ENCODE results near the gene MGAT4C.
"Not testable (repeated sequence)": the region's sequence is repeated elsewhere in the genome, so short reads cannot be mapped to it uniquely, and the experiment has no call there.

The MGAT4C gene

DNA sequence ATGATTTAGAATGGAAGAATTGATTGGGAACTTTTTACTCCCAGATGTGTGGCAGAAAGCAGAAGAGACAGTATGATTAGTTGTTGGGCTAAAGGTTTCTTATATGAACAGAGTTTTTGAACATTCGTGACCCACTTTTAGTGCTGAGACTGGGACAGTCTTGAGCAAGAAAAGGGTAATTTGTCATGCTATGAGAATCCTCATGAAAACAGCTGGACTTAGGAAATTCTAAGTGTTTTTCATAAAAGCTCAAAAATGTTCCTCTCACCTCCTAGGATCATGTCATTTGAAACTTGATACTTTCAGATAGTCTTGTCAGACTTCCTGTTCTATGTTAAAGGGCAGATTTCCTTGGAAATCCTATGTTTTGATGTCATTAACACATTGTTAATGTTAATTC, 86.1 kb downstream of the MGAT4C start:
- FAIRE-seq (no peak), DNase-seq (ENCODE audit: insufficient read length) (no peak)
- TF ChIP-seq TAF1 (IDR thresholded peaks at IDR 0.05; ENCODE audit: borderline replicate concordance, low read depth, low read length) (no peak), POLR2A (IDR thresholded peaks at IDR 0.05; ENCODE audit: low read depth, low read length) (no peak), POLR2AphosphoS5 (IDR thresholded peaks at IDR 0.05; ENCODE audit: low read depth, low read length) (no peak)

- DNase-seq (ENCODE audit: insufficient read length), result no peak
- no peak for FAIRE-seq
- TF ChIP-seq POLR2A (IDR thresholded peaks at IDR 0.05; ENCODE audit: low read depth, low read length) (no peak), TAF1 (IDR thresholded peaks at IDR 0.05; ENCODE audit: borderline replicate concordance, low read depth, low read length) (no peak), POLR2AphosphoS5 (IDR thresholded peaks at IDR 0.05; ENCODE audit: low read depth, low read length) (no peak)
These were observed 97.2 kb downstream of the MGAT4C start for GRCh38 chr12:86158956-86159355.

- FAIRE-seq (no peak), DNase-seq (ENCODE audit: insufficient read length) (no peak)
- no peak for TF ChIP-seq POLR2A (IDR thresholded peaks at IDR 0.05; ENCODE audit: low read depth, low read length)
- TF ChIP-seq POLR2AphosphoS5 (IDR thresholded peaks at IDR 0.05; ENCODE audit: low read depth, low read length), result no peak
- no peak for TF ChIP-seq TAF1 (IDR thresholded peaks at IDR 0.05; ENCODE audit: borderline replicate concordance, low read depth, low read length)
These were observed 101.6 kb downstream of the MGAT4C start for GRCh38 chr12:86154620-86155019.

- no peak for TF ChIP-seq TAF1 (IDR thresholded peaks at IDR 0.05; ENCODE audit: borderline replicate concordance, low read depth, low read length)
- TF ChIP-seq POLR2A (IDR thresholded peaks at IDR 0.05; ENCODE audit: low read depth, low read length), result no peak
- TF ChIP-seq POLR2AphosphoS5 (IDR thresholded peaks at IDR 0.05; ENCODE audit: low read depth, low read length), result no peak
- no peak for FAIRE-seq
- DNase-seq (ENCODE audit: insufficient read length), result no peak
These were observed 107.6 kb downstream of the MGAT4C start for GRCh38 chr12:86148612-86149011.

GRCh38 chr12:86148071-86148470, 108.1 kb downstream of the MGAT4C start:
- no peak for FAIRE-seq
- no peak for TF ChIP-seq TAF1 (IDR thresholded peaks at IDR 0.05; ENCODE audit: borderline replicate concordance, low read depth, low read length)
- no peak for TF ChIP-seq POLR2AphosphoS5 (IDR thresholded peaks at IDR 0.05; ENCODE audit: low read depth, low read length)
- no peak for TF ChIP-seq POLR2A (IDR thresholded peaks at IDR 0.05; ENCODE audit: low read depth, low read length)
- DNase-seq (ENCODE audit: insufficient read length), result no peak

- FAIRE-seq (no peak), DNase-seq (ENCODE audit: insufficient read length) (no peak)
- TF ChIP-seq POLR2A (IDR thresholded peaks at IDR 0.05; ENCODE audit: low read depth, low read length), result no peak
- no peak for TF ChIP-seq TAF1 (IDR thresholded peaks at IDR 0.05; ENCODE audit: borderline replicate concordance, low read depth, low read length)
- TF ChIP-seq POLR2AphosphoS5 (IDR thresholded peaks at IDR 0.05; ENCODE audit: low read depth, low read length), result no peak
These were observed 111.0 kb downstream of the MGAT4C start for GRCh38 chr12:86145156-86145555.

DNA sequence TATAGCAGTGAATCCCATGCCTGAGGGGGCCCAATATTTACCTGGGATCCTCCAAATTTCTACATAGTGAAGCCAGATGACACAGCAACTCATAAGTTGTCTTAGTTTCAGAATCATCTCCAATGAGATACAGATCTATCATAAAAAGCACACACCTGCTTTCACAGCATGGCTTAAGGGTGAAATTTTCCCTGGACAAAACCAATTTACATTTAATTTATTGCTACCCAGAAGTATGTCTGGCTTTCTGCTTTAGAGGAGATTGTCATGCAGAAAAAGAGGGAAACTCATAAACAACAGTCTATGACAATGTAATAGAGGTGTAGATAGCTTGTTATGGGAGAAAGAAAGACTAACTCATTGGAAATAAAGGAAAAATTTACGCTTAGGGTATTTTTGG, 113.0 kb downstream of the MGAT4C start:
- FAIRE-seq (no peak), DNase-seq (ENCODE audit: insufficient read length) (no peak)
- no peak for TF ChIP-seq POLR2A (IDR thresholded peaks at IDR 0.05; ENCODE audit: low read depth, low read length)
- TF ChIP-seq TAF1 (IDR thresholded peaks at IDR 0.05; ENCODE audit: borderline replicate concordance, low read depth, low read length), result no peak
- TF ChIP-seq POLR2AphosphoS5 (IDR thresholded peaks at IDR 0.05; ENCODE audit: low read depth, low read length), result no peak

DNA sequence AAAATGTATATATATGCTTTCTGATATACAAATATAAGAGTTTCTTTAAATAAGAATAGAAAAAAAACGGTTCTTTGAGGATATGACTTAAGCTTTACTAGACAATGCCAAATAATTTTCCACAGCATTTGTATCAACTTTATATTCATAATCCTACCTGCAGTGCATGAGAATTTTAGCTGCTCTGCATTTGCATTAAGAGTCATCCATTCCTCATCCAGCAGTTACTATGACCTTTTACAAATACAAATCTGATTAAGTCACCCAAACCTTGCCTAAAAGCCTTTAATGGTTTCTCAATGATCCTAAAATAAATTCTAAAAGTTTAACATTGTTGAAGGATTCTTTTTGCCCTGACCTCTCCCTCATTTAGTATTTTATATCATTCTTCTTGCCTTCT, 116.5 kb downstream of the MGAT4C start:
- no peak for TF ChIP-seq POLR2AphosphoS5 (IDR thresholded peaks at IDR 0.05; ENCODE audit: low read depth, low read length)
- no peak for TF ChIP-seq POLR2A (IDR thresholded peaks at IDR 0.05; ENCODE audit: low read depth, low read length)
- FAIRE-seq (no peak), DNase-seq (ENCODE audit: insufficient read length) (no peak)

DNA sequence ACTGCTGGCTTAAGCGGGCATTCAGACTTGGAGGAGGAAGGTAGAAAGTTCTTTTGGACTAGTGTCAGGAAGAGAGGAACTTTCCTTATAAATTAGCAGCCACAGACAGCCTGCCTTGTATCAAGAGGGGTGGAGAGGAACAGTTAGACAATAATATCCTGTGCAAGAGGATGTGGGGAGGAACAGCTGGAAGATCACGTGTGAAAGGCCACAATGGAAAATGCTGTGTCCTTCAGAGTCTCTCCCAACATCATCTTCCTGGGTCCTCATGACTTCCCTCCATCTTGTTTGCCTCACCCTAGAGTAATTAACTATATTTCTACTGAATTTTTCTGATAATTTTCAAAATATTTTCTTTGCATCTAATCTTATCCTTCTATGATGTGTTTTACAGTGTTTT, 117.4 kb downstream of the MGAT4C start:
- DNase-seq (ENCODE audit: insufficient read length) (no peak), FAIRE-seq (no peak)
- TF ChIP-seq POLR2AphosphoS5 (IDR thresholded peaks at IDR 0.05; ENCODE audit: low read depth, low read length) (no peak), POLR2A (IDR thresholded peaks at IDR 0.05; ENCODE audit: low read depth, low read length) (no peak), TAF1 (IDR thresholded peaks at IDR 0.05; ENCODE audit: borderline replicate concordance, low read depth, low read length) (no peak)

DNA sequence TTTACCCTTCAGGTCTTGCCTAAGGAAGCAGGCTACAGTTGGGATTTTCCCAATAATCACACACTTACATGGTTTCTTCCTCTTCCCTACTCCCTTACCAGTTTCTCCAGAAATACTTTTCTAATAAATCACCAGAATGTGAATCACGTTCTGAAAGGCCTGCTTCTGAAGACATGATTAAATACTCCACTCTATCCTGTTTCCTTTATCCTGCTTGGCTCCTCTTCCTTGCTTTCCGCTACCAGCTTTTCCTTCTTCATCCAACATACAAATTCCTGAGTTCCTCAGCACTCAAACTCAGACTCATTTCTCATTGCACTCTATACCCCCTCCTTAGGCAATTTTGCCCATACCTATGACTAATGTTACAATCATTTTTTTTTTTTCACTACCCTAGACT, 118.3 kb downstream of the MGAT4C start:
- FAIRE-seq (no peak), DNase-seq (ENCODE audit: insufficient read length) (no peak)
- TF ChIP-seq POLR2A (IDR thresholded peaks at IDR 0.05; ENCODE audit: low read depth, low read length) (no peak), POLR2AphosphoS5 (IDR thresholded peaks at IDR 0.05; ENCODE audit: low read depth, low read length) (no peak), TAF1 (IDR thresholded peaks at IDR 0.05; ENCODE audit: borderline replicate concordance, low read depth, low read length) (no peak)

GRCh38 chr12:86134561-86134960, 121.6 kb downstream of the MGAT4C start:
- no peak for DNase-seq (ENCODE audit: insufficient read length)
- TF ChIP-seq POLR2AphosphoS5 (IDR thresholded peaks at IDR 0.05; ENCODE audit: low read depth, low read length) (no peak), TAF1 (IDR thresholded peaks at IDR 0.05; ENCODE audit: borderline replicate concordance, low read depth, low read length) (no peak), POLR2A (IDR thresholded peaks at IDR 0.05; ENCODE audit: low read depth, low read length) (no peak)
- FAIRE-seq, result no peak

DNA sequence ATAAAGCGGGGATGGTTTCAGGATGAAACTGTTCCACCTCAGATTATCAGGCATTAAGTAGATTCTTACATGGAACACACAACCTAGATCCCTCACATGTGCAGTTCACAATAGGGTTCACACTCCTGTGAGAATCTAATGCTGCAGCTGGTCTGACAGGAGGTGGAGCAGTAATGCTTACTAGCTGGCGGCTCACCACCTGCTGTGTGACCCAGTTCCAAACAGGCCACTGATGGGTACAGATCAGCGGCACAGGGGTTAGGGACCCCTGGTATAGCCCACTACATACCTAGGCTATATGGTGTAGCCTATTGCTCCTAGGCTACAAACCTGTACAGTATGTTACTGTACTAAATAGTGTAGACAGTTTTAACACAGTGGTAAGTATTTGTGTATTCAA, 129.3 kb downstream of the MGAT4C start:
- DNase-seq (ENCODE audit: insufficient read length); FAIRE-seq: not testable (repeated sequence)

DNA sequence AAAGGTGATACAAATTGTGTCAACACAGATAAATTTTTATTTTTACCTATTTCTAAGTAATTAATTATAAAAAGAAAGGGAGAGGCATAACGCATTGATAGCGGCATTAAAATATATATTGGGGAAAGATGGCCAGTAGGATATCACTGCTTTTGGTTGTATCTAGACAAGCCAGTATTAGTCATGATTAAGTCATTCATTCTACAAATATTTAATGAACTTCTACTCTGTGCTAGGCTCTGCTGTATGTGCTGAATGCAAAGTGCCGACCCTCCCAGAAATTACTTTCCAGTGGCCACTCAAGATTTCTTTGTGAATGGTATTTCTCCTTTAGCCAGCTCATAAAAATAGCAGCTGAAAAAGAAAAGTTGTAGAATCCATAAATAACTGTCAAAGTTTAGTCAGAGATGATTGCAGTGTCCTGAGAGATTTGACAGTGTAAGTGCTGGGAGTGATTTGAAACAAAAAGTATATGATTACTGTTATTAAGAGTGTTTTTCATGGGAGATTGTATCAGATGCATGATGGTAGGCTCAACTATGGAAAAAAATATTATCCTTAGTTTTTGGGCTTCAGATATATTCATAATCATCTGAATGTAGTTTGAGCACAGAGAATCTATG, 133.2 kb downstream of the MGAT4C start:
- FAIRE-seq (no peak), DNase-seq (ENCODE audit: insufficient read length) (no peak)
- TF ChIP-seq POLR2A (IDR thresholded peaks at IDR 0.05; ENCODE audit: low read depth, low read length) (no peak), TAF1 (IDR thresholded peaks at IDR 0.05; ENCODE audit: borderline replicate concordance, low read depth, low read length) (no peak), POLR2AphosphoS5 (IDR thresholded peaks at IDR 0.05; ENCODE audit: low read depth, low read length) (no peak)
